Measurements from ENCODE around the gene F9.

- TF ChIP-seq CTCF (conservative IDR thresholded peaks at IDR 0.05): no peak
- TF ChIP-seq ZFX (IDR thresholded peaks at IDR 0.05): no peak
These were observed 24.2 kb upstream of the F9 start for GRCh38 chrX:139506333-139506732.

Measured in C4-2B (cell line).